HEK293T (cell line): ENCODE results near the gene ATG9B.

Source experiments
- CTCF ChIA-PET: fragments of 350-600 bp; formaldehyde crosslinking; extraction: SDS; loops from one replicate; lab custom pipeline; 2021; ENCODE audit warnings: antibody characterized with exemption, inconsistent platforms; lab: Yijun Ruan, JAX
- POLR2A ChIA-PET: fragments of 350-600 bp; formaldehyde crosslinking; extraction: SDS; loops from one replicate; lab custom pipeline; 2020; ENCODE audit warnings: antibody characterized with exemption, inconsistent platforms; lab: Yijun Ruan, JAX
- DNase-seq: peaks from one replicate; pipeline ENCODE4 v3.0.0; 2012; ENCODE audit warnings: mixed read lengths; ENCODE audit errors: extremely low spot score
- ARNT ChIP-seq: fragments of 450-650 bp; IDR thresholded peaks from 2 replicates; pipeline ENCODE4 v1.6.1; 2017; ENCODE audit warnings: mild to moderate bottlenecking
- BHLHE40 ChIP-seq: fragments of 450-650 bp; IDR thresholded peaks from 2 replicates; pipeline ENCODE4 v1.6.1; 2016; ENCODE audit warnings: mild to moderate bottlenecking, moderate library complexity, borderline replicate concordance
- CTBP1 ChIP-seq: fragments of 450-650 bp; IDR thresholded peaks from 2 replicates; pipeline ENCODE4 v1.6.1; 2016; ENCODE audit warnings: borderline replicate concordance
- ELF4 ChIP-seq: fragments of 450-650 bp; IDR thresholded peaks from 2 replicates; pipeline ENCODE4 v1.6.1; 2017; ENCODE audit warnings: antibody characterized with exemption
- FOXA1 ChIP-seq: fragments of 450-650 bp; IDR thresholded peaks from 2 replicates; pipeline ENCODE4 v1.6.1; 2016; ENCODE audit warnings: mild to moderate bottlenecking
- FOXK2 ChIP-seq: fragments of 450-650 bp; IDR thresholded peaks from 2 replicates; pipeline ENCODE4 v1.6.1; 2016; ENCODE audit warnings: mild to moderate bottlenecking
- FOXM1 ChIP-seq: fragments of 450-650 bp; IDR thresholded peaks from 2 replicates; pipeline ENCODE4 v1.6.1; 2017; ENCODE audit warnings: mild to moderate bottlenecking, borderline replicate concordance
- HDGF ChIP-seq: fragments of 450-650 bp; IDR thresholded peaks from 2 replicates; pipeline ENCODE4 v1.6.1; 2017; ENCODE audit warnings: antibody characterized with exemption, borderline replicate concordance
- L3MBTL2 ChIP-seq: fragments of 450-650 bp; conservative IDR thresholded peaks from 2 replicates; pipeline ENCODE4 v1.6.1; 2016; ENCODE audit warnings: mild to moderate bottlenecking
- LEF1 ChIP-seq: fragments of 450-650 bp; IDR thresholded peaks from 2 replicates; pipeline ENCODE4 v1.6.1; 2017; ENCODE audit warnings: mild to moderate bottlenecking, borderline replicate concordance
- NFRKB ChIP-seq: fragments of 450-650 bp; IDR thresholded peaks from 2 replicates; pipeline ENCODE4 v1.6.1; 2016; ENCODE audit warnings: mild to moderate bottlenecking, moderate library complexity
- SP1 ChIP-seq: fragments of 450-650 bp; IDR thresholded peaks from 2 replicates; pipeline ENCODE4 v1.6.1; 2017
- SUZ12 ChIP-seq: fragments of 450-650 bp; IDR thresholded peaks from 2 replicates; pipeline ENCODE4 v1.6.1; 2016; ENCODE audit warnings: mild to moderate bottlenecking
- TARDBP ChIP-seq: fragments of 450-650 bp; IDR thresholded peaks from 2 replicates; pipeline ENCODE4 v1.6.1; 2016
- ZNF384 ChIP-seq: fragments of 450-650 bp; IDR thresholded peaks from 2 replicates; pipeline ENCODE4 v1.6.1; 2016
- TF ChIP-seq, protein P1 (sequence below): fragments of 450-650 bp; IDR thresholded peaks from 2 replicates; pipeline ENCODE4 v1.6.1; 2016

ATG9B gene

DNA sequence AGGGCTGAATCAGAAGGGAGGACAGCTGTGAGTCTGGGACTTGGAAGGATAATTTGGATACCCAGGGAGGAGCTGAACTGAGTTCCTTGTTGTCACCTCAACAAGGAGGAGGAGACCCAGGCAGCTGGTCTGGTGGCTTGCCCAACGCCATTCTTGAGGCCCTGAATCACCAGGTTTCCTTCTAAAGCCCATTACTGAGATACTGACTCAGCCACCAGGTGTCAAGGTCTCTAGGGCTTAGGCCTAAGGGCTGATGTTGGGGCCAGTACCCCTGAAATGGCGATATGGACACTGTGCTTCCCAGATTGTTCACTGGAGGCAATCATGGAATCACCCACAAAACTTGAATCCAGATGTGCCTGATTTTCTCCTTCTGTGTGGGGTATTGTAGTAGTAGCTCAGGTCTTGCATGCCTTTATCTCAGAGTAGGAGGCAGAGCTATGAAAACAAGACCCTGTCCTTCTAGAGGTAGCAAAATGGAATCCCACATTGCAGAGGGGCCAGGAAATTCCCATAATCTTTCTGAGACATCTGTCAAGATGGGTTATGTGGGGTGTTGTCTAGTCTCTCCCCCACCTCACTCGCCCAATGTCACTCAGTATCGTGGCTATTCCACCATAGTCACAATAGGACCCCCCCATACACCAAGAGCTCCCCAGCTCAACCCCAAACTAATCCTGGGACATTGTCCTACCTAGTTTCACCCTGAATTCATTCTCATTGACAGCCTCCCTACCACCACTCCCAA is 1.8 kb upstream of the ATG9B start:
- no peak for DNase-seq
- TF ChIP-seq SUZ12, result no peak
- TF ChIP-seq ELF4, result no peak
- TF ChIP-seq CTBP1, result no peak
- no peak for TF ChIP-seq BHLHE40
- CTCF ChIA-PET, result interaction anchor here (3.7 kb wide), 1 partner anchor 9 kb away, joined by 40 read pairs; no protein-coding TSS in a partner anchor
- POLR2A ChIA-PET, result interaction anchor here (2.0 kb wide), 1 partner anchor 55 kb away, joined by 4 read pairs; the partner anchor contains the start of gene FASTK

DNA sequence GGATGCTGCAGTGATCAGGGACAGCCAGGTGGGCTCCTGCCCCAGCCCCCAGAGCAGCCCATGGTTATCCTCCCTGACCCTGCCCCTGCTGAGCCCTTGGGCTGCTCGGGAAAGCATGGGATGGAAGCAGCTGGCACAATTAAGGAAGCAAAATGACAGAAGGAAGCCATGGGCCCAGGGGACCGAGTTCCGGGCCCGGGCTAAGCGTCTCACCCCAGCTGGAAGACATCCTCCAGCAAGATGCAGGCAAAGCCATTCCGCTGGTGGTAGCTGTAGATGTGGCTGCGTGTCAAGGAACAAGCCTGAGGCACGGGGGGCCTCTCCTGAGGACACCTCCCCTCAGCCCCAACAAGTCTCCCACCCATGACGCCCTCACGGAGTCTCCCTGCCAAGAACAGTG is 1.1 kb downstream of the ATG9B start:
- no peak for DNase-seq
- POLR2A ChIA-PET, result interaction anchor here (0.7 kb wide), 1 partner anchor 57 kb away, joined by 3 read pairs; the partner anchor contains the start of gene FASTK
- CTCF ChIA-PET, result interaction anchor here (0.8 to 1.6 kb wide), 2 partner anchors 11 to 37 kb away, joined by 3 to 5 read pairs; no protein-coding TSS in a partner anchor
- no peak for TF ChIP-seq NFRKB
- TF ChIP-seq FOXK2, result no peak
- TF ChIP-seq ARNT, result no peak
- TF ChIP-seq, protein P1, sequence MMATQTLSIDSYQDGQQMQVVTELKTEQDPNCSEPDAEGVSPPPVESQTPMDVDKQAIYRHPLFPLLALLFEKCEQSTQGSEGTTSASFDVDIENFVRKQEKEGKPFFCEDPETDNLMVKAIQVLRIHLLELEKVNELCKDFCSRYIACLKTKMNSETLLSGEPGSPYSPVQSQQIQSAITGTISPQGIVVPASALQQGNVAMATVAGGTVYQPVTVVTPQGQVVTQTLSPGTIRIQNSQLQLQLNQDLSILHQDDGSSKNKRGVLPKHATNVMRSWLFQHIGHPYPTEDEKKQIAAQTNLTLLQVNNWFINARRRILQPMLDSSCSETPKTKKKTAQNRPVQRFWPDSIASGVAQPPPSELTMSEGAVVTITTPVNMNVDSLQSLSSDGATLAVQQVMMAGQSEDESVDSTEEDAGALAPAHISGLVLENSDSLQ, result no peak
- no peak for TF ChIP-seq FOXA1
- TF ChIP-seq BHLHE40, result no peak
- no peak for TF ChIP-seq LEF1
- no peak for TF ChIP-seq SP1
- no peak for TF ChIP-seq ZNF384

DNA sequence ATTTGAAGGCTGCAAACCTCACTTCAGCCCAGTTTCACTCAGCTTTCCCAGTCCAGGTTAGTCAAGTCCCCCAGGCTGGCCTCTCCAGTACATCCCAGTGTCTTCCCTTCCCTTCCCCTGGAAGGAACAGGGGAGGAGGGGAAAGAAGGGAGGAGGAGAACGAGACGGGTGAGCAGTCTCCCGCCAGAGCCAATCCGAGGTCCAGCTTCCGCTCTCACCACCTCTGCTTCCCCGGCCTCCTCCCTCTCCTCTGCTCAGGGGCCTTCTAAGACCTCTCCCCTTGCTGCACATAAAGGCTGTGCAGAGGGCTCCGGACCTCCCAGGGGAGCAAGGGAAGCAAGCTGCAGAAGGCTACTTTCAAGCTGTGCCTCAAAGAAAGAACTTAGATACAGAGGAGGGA is 4.1 kb downstream of the ATG9B start:
- ChIA-PET POLR2A (interaction anchor here (0.9 to 2.9 kb wide), 3 partner anchors 8 to 69 kb away, joined by 3 to 30 read pairs (median 4); partner anchors contain the start of gene ABCB8), CTCF (interaction anchor here (0.6 to 1.5 kb wide), 5 partner anchors 9 to 40 kb away, joined by 3 to 4 read pairs (median 3); no protein-coding TSS in a partner anchor)
- TF ChIP-seq BHLHE40, result no peak
- no peak for TF ChIP-seq ARNT
- TF ChIP-seq FOXM1, result no peak
- TF ChIP-seq ELF4, result no peak
- TF ChIP-seq, protein P1, result no peak
- no peak for TF ChIP-seq LEF1
- no peak for TF ChIP-seq L3MBTL2
- no peak for TF ChIP-seq TARDBP
- no peak for TF ChIP-seq FOXA1
- DNase-seq, result no peak

DNA sequence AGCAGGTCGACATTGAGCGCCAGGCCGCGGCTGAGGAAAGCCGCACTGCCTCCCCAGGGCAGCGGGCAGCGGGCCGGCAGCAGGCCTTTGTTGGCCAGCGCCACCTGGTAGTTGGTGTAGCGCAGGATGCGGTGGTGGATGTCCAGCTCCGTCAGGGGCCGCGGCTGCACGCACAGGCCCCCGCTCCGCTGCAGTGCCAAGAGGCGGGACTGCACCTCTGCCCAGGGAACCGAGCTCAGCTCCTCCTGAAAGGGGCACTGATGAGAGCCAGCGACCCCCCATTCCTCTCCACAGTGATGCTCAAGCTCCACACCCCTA is 5.2 kb downstream of the ATG9B start:
- DNase-seq, result no peak
- ChIA-PET POLR2A (interaction anchor here (0.9 to 2.9 kb wide), 4 partner anchors 9 to 99 kb away, joined by 3 to 30 read pairs (median 4); partner anchors contain the start of gene ABCB8), CTCF (interaction anchor here (0.5 to 3.9 kb wide), 12 partner anchors 8 to 297 kb away, joined by 3 to 40 read pairs (median 5); partner anchors contain the start of gene ABCB8)
- no peak for TF ChIP-seq NFRKB
- no peak for TF ChIP-seq BHLHE40
- no peak for TF ChIP-seq ZNF384
- no peak for TF ChIP-seq FOXA1
- TF ChIP-seq SP1, result no peak
- no peak for TF ChIP-seq SUZ12
- TF ChIP-seq HDGF, result no peak
- TF ChIP-seq FOXM1, result no peak
- TF ChIP-seq L3MBTL2, result no peak
- TF ChIP-seq CTBP1, result no peak
- TF ChIP-seq LEF1, result no peak
- no peak for TF ChIP-seq FOXK2
- TF ChIP-seq, protein P1, result no peak

DNA sequence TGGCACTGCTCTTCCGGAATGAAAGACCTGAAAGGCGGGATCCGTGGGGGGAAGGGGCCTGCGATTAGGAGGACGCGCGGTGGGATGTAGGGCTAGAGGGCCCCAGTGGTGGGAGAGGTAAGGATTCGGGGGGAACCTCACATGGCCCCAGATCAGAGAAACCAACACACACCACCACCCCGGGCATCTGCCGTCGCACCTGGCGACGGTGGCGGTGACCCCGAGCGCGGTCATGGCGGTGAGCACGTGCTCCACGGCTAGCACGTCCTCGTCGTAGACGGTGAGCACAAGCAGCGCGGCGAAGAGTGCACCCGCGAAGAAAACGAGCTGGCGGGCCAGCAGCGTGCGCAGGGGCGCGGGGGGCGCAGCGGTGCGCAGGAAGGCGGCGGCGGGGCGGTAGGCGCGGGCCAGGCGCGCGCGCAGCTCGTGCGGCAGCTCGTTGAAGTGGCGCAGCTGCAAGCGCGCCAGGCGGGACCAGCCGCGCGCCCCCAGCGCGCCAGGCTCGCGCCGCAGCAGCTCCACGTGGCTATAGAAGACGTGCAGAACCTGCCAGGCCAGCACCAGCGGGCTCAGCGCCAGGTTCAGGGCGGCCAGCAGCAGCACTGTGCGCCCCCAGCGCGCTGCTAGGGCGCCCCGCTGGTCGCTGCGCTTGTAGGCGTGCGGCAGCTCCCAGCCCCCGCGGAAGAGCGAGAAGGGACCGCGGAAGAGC is 5.7 kb downstream of the ATG9B start:
- no peak for TF ChIP-seq BHLHE40
- no peak for TF ChIP-seq CTBP1
- no peak for TF ChIP-seq SUZ12
- TF ChIP-seq L3MBTL2, result peak; percentile 89
- no peak for TF ChIP-seq ELF4
- TF ChIP-seq FOXA1, result no peak
- no peak for TF ChIP-seq LEF1
- TF ChIP-seq, protein P1, result no peak
- no peak for DNase-seq
- POLR2A ChIA-PET, result interaction anchor here (0.7 to 2.9 kb wide), 4 partner anchors 8 to 90 kb away, joined by 3 to 30 read pairs (median 4); partner anchors contain the start of genes ABCB8 and TMUB1
- CTCF ChIA-PET, result interaction anchor here (0.6 to 3.9 kb wide), 22 partner anchors 9 to 641 kb away, joined by 3 to 40 read pairs (median 4); partner anchors contain the start of gene ABCB8
